GM21825 (cell line): ENCODE data around the gene STK17A.
A peak's percentile ranks its signal among the peaks of the same experiment; 100 is the strongest.
"Not testable (repeated sequence)": the region's sequence is repeated elsewhere in the genome, so short reads cannot be mapped to it uniquely, and the experiment has no call there.

Experiments
- ATAC-seq: cut with Tn5 transposase; IDR thresholded peaks from one replicate; pipeline ENCODE4 v1.9.1; 2021; ENCODE audit warnings: mild to moderate bottlenecking, moderate library complexity; ENCODE audit not compliant: unreplicated experiment

STK17A gene

DNA sequence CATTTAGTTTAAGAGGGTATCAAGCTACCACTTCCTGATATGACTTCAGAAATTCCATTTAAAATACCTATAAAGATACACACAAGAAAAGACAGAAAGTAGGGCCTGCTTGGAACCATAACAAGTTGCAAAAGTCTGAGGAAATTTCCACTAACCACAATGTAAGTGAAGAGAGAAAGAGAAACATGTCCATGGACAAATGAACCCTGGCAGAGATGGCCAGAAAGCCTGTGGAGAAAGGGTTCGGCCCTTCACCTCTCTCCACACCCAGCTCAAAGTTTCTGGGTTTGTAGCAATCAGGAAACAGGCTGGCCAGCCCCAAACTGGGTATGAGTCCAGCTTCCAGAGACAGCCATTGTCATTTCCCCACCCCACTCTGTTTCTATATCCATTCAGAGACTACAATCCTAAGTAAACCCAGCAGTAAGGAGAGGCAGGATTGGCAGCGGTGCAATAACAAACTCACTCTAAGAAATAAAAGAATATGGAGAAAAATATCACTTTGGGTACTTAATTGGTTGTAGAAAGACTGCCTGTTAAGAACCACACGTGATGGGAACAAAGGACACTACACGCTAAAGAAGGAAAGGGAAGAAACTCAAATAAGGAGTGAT is 71.1 kb downstream of the STK17A start:
- ATAC-seq, result no peak

DNA sequence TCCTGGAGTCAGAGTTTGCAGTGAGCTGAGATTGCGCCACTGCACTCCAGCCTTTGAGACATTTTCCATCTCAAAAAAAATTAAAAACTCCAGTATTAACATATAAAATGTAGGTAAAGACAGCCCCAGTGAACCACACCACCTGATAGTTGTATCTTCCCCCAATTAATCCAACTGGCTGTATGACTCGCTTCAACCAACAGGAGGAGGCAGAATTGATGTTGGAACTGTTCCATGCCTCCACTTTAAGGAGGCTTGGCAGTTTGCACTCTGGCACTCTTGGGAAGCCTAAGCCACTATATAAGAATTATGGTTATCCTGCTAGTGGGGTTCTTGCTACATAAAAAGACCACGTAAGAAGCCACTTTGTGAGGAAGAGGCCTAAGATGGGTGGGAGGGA is 72.7 kb downstream of the STK17A start:
- no peak for ATAC-seq

DNA sequence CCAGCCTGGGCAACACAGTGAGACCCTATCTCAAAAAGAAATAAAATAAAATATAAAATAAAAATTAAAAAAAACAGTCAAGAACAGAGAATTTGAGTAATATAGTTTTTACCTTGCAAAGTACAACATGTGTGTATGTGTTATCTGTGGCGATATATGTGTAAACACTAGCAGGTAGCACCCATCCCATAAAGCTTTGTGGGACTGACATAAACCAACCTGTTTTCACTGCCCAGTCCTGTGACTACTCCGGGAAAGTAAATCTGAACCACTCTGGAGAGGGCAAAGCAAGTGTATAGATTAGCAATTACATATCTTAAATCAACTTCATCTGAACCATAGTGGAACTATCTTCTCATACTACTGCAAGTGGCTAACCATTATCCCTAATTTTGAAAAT is 74.1 kb downstream of the STK17A start:
- ATAC-seq, result no peak

DNA sequence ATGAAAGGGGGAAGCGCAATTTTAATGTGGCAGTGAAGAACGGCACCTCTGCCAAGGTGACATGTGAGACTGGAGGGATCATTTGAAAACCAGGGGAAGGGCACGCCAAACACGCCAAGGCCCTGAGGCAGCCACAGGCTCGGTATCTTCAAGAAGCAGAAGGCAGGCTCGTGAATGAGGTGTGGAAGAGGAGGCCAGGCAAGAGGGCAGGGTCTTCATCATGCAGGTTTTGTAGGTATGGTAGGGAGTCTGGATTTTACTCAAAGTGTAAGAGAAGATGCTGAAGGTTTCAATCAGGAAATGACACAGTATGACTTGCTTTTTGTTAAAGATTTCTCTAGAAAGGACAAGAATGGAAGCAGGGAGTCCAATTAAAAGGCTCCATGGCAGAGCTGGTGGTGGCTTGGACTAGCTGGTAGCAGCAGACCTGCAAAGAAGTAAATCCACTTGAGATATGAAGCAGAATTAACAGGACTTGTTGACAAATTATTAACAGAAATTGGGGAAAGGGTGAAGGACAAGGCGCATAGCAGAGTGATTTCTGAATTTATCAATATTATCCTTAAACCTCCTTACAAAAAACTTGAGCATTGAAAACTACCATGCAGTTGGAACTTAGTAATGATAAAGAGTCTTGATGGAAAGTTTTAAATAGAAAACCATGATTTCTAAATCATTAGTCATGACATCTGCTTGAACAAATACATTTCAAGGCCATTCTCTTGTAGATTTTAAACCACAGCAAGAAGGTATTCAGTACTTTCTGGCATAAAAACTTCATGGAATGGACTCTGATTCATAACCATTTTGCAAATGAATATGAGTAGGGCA is 76.0 kb downstream of the STK17A start:
- ATAC-seq, result peak; percentile 51

DNA sequence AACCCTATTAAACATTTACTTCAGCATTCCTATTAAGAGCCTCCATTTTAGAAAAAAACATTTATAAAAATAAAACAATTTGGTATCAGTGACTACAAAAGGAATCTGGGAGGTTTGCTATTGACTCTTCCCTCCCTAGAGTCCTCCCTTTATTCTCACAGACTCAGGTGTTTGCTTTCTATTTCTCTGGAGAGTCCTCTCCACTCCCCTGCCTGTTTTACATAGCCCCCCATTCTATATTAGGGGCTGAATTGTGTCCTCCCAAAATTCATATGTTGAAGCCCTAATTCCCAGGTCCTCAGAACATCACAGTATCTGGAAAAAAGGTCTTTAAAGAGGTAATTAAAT is 76.6 kb downstream of the STK17A start:
- ATAC-seq, result no peak

DNA sequence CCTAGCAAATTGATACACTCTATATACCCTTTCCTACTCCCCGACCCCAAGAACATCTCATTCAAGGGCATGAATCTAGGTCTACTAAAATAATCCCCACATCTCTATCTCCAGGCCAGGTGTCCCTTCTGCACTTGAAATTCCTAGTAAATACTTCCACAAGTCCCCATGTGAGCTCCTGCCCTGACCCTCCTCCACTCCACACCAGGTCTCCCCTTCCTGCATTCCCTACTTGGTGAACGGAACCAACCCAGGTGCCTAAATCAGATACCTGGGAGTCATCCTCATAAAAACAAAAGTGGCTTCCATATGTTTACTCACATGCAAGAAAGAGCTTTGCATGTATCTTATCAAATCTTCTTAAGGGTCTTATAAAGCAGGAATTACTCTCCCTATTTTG is 77.2 kb downstream of the STK17A start:
- ATAC-seq, result no peak

DNA sequence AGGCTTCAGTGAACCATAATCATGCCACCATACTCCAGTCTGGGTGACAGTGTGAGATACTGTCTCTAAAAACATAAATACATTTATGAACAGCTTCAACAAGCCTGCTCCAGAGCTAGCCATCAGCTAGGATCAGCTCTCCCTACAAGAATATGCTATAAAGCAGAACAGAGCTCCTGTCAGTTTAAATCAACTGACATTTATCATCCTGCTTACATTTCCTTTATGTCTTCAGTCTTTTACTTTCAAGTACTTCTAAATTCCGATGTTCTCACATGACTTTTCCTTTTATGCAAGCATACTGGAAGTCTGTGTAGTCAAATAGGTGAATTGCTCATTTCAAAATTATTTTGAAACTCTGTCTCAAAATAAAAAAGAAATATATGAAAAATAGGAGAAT is 81.8 kb downstream of the STK17A start:
- no peak for ATAC-seq

DNA sequence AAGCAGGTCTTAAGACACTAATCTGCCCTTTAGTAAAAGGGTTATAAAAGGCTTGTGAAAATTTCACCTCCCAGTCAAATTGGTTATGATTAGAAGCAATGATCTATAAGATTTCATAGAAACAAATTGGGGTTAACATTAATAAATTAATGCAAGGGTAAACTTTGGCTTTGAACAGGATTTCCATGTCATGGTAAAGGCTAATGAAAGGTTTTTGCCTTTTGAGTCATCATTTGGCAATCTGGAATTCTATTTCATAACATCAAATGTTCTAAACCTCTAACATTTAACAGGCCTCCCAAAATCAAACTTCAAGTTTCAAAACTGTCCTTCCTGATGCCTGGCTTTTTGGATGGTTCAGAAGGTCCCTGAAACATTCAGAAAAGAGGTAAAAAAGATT is 84.0 kb downstream of the STK17A start:
- ATAC-seq, result no peak

DNA sequence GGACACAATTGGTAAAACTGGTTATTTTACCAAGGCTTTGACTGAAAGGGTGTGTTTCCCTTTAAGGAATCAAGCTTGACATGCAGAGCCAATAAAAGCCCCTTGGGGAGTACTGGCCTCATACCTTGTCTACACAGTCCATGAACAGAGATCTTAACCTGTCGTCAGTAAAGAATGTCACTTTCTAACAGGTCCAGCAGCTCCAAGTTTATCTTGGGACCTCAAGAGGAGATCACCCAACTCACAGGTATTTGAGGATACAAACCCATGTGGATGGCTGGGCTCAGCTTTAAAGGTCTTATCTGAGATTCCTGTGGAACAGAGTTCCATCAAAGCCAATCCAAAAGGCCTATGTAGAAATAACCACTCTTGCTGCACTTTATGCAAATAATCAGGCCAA is 85.1 kb downstream of the STK17A start:
- no peak for ATAC-seq

DNA sequence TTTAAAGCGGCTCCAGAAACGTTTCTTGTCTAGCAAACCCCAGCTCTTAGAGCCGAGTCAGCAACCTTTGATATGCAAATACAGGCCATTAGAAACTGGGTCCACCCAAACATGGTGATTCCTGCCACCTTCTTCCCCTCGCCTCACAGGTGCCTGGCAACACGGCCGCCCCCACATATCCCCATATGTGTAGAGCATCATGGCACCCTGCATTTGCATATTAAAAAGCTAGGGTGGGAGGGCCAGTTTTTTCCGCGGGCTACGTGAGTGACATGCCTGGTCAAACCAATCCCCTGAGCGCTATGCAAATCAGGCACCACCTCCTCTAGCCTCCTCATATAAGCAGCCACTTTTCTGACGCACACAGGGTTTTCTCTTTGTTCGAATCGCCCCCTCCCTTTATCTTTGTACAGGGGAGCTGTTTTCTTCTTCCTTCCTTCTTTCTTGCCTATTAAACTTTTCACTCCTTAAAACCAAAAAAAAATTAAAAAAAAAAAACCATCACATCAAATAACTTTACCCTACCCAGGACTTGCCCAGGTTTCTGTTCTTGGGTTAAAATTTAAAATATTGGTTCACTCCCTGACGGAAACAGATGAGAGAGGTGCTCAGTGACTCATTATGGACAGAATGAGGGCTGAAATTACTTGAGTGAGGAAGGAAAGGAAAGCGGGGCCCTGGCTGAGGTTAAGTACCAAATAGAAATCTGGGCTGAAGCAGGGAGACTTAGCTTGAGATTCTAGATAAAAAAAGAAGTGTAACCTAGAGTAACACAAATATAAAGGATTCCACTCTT is 86.6 kb downstream of the STK17A start:
- peak; percentile 65 for ATAC-seq

DNA sequence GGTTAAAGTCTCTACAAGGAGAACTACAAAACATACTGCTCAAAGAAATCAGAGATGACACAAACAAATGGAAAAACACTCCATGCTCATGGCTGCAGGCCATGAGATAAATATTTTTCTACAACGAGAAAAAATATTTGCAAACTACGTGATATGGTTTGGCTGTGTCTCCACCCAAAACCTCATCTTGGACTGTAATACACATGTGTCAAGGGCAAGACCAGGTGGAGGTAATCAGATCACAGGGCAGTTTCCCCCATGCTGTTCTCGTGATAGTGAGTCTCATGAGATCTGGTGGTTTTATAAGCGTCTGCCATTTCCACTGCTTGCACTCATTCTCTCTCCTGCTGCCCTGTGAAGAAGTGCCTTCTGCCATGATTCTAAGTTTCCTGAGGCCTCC is 88.6 kb downstream of the STK17A start:
- no peak for ATAC-seq

DNA sequence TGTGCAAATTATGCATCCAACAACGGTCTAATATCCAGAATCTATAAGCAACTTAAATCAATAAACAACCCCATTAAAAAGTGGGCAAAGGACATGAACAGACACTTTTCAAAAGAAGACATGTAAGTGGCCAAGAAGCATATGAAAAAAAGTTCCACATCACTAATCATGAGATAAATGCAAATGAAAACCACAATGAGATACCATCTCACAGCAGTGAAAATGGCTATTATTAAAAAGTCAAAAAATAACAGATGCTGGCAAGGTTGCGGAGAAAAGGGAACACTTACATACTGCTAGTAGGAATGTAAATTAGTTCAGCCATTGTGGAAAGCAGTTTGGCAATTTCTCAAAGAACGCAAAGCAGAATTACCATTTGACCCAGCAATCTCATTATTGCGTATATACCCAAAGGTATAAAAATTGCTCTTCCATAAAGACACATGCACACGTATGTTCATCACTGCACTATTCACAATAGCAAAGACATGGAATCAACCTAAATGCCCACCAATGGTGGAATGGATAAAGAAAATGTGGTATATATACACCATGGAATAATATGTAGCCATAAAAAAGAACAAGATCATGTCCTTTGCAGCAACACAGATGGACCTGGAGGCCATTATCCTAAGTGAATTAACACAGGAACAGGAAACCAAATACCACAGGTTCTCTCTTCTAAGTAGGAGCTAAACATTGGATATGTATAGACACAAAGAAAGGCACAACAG is 90.5 kb downstream of the STK17A start:
- ATAC-seq, result not testable (repeated sequence)

DNA sequence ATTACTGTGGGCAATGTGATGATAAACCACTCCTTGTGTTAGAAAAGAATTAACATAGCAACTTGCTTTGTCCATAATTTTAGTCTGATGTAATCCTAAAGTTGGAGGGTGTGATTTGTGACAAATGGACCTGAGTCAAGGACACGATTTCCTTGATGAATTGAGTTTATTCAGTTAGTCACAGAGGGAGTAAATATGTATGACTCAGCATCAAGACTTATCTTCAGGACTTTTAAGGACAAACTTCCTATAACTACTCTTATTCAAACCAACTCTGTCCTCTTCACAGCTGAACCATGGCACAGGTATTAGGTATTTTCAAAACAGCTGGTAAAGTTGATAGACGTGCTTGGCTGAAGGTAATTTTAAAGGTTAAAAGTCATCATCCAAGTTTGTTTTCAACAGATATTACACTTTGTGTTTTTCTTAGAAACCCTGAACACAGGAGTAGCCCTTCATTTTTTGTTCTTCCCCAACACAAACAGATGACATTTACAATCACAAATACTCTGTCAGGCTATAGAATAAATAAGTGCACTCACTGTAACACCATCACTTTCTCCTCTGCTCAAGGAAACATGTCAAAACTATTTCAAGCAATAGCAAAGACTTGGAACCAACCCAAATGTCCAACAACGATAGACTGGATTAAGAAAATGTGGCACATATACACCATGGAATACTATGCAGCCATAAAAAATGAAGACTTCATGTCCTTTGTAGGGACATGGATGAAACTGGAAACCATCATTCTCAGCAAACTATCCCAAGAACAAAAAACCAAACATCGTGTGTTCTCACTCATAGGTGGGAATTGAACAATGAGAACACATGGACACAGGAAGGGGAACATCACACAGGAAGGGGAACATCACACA is 91.9 kb downstream of the STK17A start:
- no peak for ATAC-seq
